Stimulated activated CD8-positive, alpha-beta memory T cell treated with anti-CD3 and anti-CD28 coated beads, Interleukin-12 subunit alpha, Interleukin-12 subunit beta, amount 100 ng/mL, for 4 hours (primary cell): ENCODE data around the gene WDR83.
"Not testable (repeated sequence)": the region's sequence is repeated elsewhere in the genome, so short reads cannot be mapped to it uniquely, and the experiment has no call there.

Source experiments
- DNase-seq: peaks from one replicate; pipeline ENCODE4 v3.0.0-alpha.2; 2020; ENCODE audit warnings: low read depth

The WDR83 gene

DNA sequence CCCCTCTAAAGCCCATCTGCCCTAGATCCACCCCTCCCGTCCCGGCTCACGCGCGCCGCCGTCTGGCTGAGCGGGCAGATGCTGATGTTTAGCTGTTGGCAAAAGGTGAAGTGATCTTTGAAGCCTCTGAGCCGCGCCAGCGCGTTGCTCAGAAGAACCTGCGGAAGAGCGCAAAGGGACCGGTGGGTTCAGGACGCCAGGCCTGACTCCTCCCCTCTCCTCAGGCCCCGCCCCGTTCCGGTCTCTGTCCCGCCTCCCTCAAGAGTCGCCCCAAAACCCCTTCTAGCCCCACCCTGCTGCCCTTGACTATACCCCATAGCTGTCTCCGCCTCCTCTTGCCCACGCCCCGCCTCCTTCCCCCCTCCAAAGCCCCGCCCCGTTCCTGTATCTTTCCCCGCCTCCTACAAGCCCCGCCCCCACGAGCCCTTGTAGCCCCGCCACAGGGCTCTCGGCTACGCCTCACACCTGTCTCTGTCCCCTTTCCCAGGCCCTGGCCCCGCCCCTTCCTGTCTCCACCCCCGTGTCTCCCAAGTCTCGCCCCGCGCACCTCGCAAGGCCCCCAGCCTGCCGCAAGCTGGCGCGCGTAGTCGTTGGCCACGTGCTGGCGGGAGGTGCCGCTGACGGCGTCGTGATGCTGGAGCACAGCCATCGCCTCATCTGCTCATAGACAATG lies 9.6 kb upstream of the WDR83 start:
- no peak for DNase-seq

DNA sequence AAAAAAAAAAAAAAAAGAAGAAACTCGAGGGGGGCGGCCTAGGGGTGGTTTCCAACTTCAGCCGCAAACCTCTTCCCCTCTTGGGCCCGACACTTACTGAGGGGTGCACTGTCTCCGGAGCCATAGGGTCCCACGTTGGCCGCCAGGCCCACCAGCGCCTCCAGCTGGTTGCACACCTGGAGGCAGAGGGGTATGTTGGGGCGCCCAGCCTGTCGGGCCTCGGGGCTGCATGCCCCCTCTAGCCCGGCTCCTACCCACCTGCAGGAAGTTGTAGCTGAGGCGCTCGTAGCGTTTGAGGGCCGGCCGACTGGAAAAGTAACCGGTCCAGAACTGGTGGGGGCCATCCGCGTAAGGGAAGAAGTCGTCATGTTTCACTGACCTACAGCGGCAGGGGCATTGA lies 8.6 kb upstream of the WDR83 start:
- no peak for DNase-seq

DNA sequence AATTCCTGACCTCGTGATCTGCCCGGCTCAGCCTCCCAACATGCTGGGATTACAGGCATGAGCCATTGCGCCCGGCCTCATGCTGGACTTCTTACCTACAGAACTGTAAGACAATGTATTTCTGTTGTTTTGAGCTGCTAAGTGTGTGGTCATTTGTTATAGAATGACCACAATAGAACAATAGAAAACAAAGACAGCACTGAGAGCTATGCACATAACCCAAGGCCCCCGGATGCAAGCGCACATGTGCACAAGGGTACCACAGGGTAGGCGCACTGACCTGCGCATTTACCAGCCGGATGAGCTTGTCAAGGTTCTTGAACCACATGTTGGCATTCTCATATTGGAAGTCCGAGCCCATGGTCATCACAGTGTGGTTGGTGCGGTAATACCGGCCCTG lies 5.6 kb upstream of the WDR83 start:
- DNase-seq: no peak

DNA sequence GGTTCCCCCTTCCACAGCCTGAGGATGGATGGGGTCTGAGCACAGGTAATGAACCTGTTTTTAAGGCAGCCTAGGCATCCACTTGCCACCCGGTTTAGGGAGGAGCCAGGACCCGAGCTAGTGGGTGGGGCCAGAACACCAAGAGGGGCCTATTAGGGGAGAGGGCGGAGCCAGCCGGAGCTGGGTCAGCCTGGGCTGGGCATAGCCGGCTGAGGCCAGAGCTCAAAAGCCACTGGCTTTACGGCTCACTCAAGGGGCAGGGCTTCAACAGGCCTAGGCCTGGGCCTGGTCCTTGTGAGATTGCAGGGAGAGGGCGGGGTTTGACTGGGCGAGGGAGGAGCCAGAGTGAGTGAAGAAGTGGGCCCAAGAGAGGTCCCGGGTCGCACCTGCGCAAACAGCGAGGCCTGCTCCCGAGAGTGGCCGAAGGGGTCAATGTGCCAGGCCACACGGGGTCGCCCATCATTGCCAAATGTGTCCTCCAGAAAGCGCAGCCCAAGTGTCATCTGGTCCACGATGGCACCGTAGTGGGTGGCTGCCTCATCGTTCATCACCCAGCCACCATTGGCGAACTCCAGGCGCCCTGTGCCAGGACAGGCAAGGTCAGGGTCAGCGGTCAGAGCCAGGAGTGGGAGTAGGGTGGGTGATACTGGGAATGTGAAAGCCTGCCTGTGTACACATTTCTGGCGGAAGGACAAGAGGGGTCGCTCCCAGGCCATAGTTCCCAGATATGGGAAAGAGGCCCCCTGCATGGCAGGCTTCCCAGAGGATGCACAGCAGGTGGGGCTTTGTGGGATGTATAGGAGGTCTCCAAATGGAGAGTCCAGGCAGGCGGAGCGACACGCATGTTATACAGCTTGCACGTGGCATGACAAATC lies 2.0 kb upstream of the WDR83 start:
- no peak for DNase-seq

DNA sequence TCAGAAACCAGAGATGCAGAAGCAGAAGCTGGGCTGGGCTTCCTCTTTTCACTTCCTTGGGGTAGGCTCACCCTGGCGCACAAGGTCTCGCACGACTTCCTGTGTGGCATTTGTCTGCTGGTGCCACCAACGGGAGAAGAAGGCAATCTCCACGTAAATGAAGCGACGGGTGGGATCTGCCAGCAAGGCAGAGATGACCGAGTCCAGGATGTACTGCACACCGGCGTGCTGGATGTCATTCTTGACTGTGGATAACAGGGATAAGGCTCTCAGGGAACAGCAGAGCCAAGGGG lies 1.4 kb upstream of the WDR83 start:
- DNase-seq: no peak

DNA sequence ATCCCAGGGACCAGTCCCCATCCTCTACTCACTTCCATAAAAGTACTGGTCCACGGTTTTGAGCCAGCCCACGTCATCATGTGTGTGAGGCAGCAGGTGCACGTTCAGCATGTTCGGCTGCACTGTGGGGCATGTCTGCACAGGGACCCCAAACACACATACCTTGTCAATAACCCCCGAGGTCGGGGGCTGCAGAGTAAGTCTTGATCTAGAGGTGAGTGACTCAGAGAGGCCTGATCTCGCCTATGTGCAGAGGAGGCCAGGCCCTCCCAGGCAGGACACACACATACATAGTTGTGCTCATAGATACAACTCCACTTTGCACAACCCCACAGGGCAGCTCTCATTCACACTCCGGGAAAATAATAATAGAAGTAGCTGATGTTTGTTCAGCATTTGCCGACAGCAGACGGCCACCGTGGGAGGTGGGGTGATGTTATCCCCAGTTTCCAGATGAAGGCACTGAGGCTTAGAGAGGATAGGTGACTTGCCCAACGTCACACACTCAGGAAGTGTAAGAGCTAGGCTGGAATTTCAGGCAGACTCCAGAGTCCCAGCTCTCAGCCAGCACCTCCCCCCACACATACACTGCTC lies 839 bp upstream of the WDR83 start:
- DNase-seq: no peak

DNA sequence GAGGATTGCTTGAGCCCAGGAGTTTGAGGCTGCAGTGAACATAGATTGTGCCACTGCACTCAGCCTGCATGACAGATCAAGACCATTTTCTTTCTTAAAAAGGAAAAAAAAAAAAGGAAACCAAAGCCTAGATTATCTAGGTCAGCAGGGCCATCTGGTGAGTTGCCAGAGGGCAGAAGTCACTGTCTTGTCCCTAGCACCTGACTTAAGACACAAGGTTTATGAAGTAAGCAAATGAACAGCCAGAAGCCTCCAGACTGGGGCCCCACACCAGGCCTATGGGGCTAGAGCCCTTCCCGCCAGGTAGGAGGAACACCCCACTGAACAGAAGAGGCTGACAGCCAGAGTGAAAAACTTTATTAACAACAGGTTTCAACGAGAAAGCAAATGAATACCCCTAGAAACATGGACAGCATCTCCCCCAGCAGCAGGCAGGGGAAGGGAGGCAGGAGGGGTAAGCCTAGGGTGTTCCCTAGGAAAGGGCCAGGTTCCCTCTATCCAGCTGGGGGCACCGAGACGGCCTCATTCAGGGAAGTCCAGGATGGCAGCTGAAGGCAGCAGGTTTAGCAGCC lies 1.2 kb downstream of the WDR83 start:
- DNase-seq: no peak

DNA sequence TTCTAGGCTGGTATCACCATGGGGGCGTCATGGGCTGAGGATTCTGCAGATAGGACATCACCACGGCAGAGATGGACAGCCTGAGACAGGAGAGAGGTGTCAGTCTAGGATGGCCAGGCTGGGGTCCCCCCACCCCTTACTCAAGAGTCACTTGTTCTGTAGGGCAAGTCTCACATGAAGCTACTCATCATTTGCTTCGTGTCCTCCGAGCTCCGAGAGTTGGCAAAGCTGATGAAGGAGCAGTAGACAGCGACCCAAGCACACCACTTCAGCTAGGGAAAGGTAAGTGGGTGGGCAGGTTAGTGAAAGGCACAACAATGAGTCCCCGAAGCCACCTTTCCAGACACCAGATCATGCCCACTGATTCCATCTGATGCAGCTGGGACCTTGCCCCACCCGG lies 1.7 kb downstream of the WDR83 start:
- no peak for DNase-seq

DNA sequence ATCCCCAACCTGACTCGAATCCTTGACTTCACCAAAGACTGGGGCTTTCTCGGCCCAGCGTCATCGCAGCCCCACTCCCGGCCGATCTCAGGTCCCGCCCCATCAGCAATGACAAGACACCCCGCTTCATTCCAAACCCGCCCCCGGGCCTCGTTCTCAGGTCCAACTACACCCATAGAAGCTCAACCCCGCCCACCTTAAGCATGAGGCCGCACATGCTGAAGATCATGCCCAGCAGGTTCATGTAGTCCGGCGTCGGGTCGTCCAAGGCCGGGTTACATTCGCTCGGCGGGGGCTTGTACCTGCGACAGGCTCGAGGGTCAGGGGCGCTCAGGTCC lies 2.3 kb downstream of the WDR83 start:
- DNase-seq: peak; percentile 43

DNA sequence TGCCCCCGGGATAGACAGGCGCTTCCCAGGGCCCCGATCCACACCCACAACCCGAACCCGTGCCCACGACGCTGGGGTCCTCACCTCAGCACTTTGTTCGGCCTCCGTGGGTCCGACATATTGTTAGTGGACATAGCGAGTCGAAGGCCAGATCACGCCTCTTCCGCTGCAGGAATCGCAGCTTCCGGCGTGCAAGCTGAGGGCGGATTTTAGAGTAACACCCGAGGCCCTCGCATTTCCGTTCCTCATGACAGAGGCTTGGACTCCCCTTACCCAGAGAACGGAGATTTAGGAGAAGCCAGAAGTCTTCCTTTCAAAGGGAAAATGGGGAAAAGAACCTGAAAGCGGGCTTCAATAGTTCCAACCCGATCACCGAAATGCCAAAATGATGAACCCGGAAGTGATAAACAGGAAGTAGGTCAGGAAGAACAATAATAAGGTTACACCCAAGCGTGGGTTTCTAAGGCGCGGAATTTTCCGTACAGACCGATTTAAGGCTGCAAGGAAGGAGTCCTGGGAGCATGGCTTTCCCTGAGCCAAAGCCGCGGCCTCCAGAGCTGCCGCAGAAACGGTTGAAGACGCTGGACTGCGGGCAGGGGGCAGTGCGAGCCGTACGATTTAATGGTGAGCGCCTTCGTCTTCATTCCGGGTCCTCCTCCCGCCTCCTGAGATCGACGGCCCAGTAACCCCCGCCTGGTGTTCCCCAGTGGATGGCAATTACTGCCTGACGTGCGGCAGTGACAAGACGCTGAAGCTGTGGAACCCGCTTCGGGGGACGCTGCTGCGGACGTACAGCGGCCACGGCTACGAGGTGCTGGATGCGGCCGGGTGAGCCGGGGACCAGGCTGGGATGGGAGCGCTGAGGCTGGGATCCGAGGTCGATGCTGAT lies 2.9 kb downstream of the WDR83 start:
- DNase-seq: peak; percentile 60

DNA sequence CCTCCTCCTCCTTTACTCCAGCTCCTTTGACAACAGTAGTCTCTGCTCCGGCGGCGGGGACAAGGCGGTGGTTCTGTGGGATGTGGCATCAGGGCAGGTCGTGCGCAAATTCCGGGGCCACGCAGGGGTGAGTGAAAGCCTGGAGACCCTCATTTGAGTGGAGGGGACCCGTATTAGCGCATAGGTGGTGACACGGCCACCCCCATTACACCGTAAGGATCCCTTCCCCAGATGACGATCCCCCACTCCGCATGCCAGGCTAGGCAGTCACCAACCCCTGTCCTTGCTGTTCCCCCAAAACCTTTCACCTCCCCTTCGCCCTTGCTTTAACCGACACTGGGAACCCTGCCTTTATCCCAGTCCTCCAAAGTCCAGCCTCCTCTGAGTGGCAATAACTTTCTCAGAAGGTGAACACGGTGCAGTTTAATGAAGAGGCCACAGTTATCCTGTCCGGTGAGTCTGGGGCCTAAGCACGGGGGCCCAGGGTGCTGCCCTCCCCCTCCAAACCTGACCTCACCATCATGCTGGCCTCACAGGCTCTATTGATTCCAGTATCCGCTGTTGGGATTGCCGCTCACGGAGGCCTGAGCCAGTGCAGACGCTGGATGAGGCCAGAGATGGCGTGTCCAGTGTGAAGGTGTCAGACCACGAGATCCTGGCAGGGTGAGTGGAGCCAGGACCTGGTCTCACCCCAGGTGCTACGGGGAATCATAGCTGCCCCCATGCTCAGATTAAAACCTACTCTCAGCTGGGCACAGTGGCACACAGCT lies 3.7 kb downstream of the WDR83 start:
- no peak for DNase-seq

DNA sequence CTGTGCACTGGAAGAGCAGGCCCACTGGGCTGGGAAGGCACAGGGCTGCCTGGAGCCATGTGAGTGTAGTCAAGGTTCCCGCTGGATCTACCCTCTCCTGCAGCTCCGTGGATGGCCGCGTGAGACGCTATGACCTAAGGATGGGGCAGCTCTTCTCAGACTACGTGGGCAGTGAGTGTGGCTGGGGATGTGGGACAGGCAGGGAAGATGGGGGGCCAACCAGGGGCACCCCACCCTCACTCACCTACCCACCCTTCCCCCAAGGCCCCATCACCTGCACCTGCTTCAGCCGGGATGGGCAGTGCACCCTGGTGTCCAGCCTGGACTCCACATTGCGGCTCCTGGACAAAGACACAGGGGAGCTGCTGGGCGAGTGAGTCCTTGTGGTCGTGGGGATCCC lies 6.1 kb downstream of the WDR83 start:
- no peak for DNase-seq

DNA sequence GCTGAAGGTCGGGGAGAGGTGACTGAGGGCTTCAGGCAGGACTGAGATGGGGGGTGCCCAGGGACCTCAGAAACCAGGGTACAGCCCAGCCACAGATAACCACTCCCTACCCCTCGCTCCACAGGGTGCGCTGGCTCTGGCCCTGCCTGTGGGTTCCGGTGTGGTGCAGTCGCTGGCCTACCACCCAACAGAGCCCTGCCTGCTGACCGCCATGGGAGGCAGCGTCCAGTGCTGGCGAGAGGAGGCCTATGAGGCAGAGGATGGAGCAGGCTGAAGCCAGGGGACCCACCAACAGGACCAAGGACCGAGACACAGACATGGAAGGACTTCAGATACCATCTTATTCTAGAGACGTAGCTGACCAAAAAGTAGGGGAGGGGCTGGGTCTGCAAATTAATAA lies 8.8 kb downstream of the WDR83 start:
- DNase-seq: no peak

DNA sequence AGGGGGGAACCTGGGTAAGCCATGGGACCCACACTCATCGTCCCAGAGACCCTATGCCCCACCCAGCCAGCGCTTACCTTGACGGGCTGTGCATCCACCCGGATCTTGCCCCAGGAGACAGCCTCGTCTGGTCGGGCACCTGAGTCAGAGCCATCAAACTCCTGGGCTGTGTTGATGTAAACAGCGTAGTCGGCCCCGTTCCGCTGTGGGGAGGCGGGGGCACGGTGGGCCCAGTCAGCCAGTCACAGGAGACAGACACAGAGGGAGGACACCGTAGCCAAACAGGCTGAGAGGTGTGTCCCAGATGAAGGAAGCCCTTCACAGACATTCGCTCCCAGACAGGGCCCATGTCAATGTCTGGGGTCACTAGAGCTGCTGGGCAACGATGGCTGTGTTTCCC lies 9.3 kb downstream of the WDR83 start:
- DNase-seq: no peak

DNA sequence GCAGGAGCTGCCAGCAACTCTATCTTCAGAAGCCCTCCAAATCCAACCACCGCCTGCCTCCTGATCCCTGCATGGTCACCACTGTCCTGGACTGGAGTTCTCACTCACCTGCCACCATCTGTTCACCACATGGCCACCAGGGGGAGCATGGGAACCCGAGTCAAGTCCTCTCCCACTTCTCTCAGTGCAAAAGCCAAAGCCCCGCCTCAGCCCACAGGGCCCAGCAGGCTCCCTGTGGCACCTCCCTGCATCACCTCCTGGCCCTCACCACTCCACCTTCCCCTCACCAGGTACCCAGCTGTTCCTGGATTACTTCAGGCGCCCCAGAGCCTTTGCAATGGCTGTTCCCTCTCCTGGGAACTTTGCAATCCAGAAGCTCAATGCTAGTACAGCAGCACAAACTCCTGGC lies 9.8 kb downstream of the WDR83 start:
- peak; percentile 59 for DNase-seq

DNA sequence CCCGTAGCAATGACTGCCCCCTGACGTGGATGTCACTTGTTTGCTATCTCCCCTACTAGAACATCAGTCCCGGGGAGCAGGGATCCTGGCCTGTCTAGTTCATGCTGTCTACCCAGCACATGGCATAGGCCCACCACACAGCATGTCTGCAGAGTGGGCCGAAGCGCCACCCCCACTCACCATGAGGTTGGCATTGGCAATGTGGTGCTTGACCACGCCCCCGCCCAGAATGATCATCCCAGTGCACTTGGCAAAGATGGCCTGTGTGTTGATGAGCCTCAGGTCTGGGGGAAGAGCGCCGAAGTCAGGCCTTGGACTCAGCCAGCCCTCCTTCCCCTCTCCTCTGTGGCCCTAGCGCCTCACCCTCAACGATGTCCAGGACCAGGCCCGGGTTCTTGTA lies 10.3 kb downstream of the WDR83 start:
- no peak for DNase-seq

DNA sequence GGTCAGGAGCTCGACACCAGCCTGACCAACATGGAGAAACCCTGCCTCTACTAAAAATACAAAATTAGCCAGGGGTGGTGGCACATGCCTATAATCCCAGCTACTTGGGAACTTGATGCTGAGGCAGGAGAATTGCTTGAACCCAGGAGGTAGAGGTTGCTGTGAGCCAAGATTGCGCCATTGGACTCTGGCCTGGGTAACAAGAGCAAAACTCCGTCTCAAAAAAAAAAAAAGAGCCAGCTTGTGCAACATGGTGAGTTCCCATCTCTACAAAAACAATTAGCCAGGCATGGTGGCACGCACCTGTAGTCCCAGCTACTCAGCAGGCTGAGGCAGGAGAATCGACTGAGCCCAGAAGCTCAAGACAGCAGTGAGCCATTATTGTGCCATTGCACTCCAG lies 11.4 kb downstream of the WDR83 start:
- DNase-seq: not testable (repeated sequence)

DNA sequence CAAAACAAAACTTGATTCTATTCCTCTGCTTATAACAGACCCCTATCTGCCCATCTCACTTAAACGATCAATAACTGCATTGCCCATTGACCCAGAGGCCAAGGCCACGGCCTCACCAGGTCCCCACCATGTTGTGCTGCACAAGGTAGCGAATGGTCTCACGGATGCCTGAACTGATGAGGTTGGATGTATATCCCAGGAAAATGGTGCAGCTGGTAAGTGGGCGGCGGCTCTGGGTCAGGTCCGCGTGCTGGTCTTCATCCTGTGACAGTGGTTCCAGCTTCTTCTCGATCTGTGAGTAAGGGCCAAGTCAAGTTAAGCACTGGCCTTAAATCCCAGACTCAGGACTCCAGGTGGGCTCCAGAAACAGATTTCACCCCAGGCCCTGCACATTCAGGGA lies 13.4 kb downstream of the WDR83 start:
- DNase-seq: no peak

DNA sequence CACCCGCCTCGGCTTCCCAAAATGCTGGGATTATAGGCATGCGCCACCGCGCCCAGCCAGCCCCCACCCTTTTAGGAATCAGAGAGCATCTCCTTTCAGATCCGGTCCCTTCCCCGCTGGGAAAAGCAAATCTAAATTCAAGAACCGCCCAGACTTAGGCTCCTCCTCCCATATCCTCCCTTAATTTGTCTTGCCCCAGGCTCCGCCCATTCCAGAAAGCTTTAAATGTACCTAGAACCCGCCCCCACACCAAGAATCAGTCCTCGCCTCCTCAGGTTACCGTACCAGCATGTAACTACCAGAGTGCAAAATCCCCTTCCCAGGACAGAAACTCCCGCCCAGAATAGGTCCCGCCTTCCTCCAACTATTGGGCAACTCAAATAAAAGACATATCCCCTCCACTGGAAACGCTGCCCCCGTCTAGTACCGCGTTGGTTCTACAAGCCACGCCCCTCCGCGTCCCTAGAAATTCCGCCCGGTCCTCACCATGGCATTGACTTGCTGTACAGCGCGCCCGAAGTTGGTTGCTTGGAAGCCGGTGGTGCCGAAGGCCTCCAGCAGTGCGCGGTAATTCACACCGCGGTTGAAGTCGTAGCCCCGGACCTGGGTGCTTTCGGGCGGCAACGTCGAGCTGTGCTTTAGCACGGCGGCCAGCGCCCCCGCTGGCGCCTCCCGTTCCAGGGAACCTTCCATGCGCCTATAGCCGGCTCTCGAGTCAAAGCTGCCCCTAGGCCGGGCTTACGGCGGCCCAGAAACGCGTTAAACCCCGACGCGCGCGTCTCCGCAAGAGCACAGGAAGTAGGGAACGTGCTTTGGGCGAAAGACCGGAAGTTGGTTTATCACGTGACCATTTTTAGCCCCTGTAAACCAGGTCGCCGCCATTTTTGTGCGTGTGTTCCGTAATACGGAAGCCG lies 14.7 kb downstream of the WDR83 start, which contains the start of gene DHPS:
DHPS (minus strand) TSS at position 807 of the 914 bp plus-strand sequence; CDS start at position 693, 114 bp downstream.
- peak; percentile 70 for DNase-seq

DNA sequence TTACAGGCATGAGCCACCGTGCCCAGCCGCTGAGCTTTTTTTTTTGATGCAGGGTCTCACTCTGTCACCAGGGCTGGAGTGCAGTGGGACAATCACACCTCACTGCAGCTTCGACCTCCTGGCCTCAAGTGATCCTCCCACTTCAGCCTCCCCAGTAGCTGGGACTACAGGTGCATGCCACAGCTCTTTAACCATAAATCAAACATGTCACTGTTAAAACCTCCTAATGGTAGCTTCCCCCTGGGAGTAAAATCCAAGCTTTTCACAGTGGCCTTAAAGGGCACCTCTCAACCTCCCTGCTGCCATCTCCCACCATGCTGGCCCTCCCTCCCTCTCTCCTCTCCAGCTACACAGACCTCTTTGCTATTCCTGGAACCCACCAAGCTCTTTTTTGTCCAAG lies 19.2 kb downstream of the WDR83 start:
- no peak for DNase-seq
